Naive thymus-derived CD4-positive, alpha-beta T cell (primary cell): Measurements from ENCODE around the gene ABI3BP. TPM values are rescaled to one million over a fixed set of nuclear protein-coding genes. Genes with fewer than 3 reads are reported as not detected.

Experiments used
- ATAC-seq: fragments of 150-1000 bp; cut with Tn5 transposase; 2 replicates; pipeline ENCODE4 v1.10.0; 2021; ENCODE audit warnings: mild to moderate bottlenecking, moderate library complexity
- CTCF ChIA-PET: fragments of 350-600 bp; sonication (Branson Sonifier 250); formaldehyde crosslinking; loops from one replicate; lab custom pipeline; 2021; ENCODE audit warnings: antibody characterized with exemption; lab: Charles Lee
- POLR2A ChIA-PET: fragments of 350-600 bp; sonication (Branson Sonifier 250); formaldehyde crosslinking; loops from one replicate; lab custom pipeline; 2021; ENCODE audit warnings: antibody characterized with exemption, inconsistent platforms; lab: Charles Lee
- DNase-seq, 9 donors: peaks; one replicate each; pipeline versions ENCODE4 v3.0.0 to v3.0.0-alpha.2; 2020 to 2022; ENCODE audit warnings: mixed read lengths in 1 of 9
- H3K27ac ChIP-seq: one replicate; pipeline ENCODE4 v1.7.0; 2013; ENCODE audit warnings: mild to moderate bottlenecking, low read depth, low read length, moderate library complexity
- H3K27me3 ChIP-seq, 2 donors: one replicate each; pipeline ENCODE4 v1.7.0; 2013; ENCODE audit warnings: low read length in 2 of 2, mild to moderate bottlenecking in 2 of 2, moderate library complexity in 2 of 2; ENCODE audit not compliant: control insufficient read depth in 2 of 2, insufficient read depth in 2 of 2
- H3K36me3 ChIP-seq, 3 experiments: 1 replicate in 2 of 3; 2 replicates in 1 of 3; pipeline ENCODE4 v1.7.0; 2013; ENCODE audit warnings: low read length in 3 of 3, mild to moderate bottlenecking in 3 of 3, moderate library complexity in 1 of 3; ENCODE audit not compliant: insufficient read depth in 3 of 3, control insufficient read depth in 2 of 3
- H3K4me1 ChIP-seq, 2 donors: one replicate each; pipeline ENCODE4 v1.7.0; 2013; ENCODE audit warnings: low read length in 2 of 2, mild to moderate bottlenecking in 2 of 2, moderate library complexity in 1 of 2; ENCODE audit not compliant: control insufficient read depth in 2 of 2, insufficient read depth in 2 of 2
- H3K4me3 ChIP-seq: 2 replicates; pipeline ENCODE4 v1.7.0; 2013; ENCODE audit warnings: mild to moderate bottlenecking, low read length
- H3K9me3 ChIP-seq, 3 experiments: 1 replicate in 2 of 3; 2 replicates in 1 of 3; pipeline ENCODE4 v1.7.0; 2013; ENCODE audit warnings: low read length in 3 of 3; ENCODE audit not compliant: control insufficient read depth in 2 of 3
- H3K27ac Mint-ChIP-seq, 9 donors: one replicate each; pipeline ENCODE4 v1.8.0; 2020 to 2022; ENCODE audit warnings: mixed read lengths in 9 of 9, mild to moderate bottlenecking in 8 of 9, moderate library complexity in 5 of 9, inconsistent platforms in 2 of 9
- H3K27me3 Mint-ChIP-seq, 5 donors: one replicate each; pipeline ENCODE4 v1.8.0; 2021 to 2022; ENCODE audit warnings: mixed read lengths in 5 of 5, mild to moderate bottlenecking in 1 of 5
- H3K36me3 Mint-ChIP-seq, 5 donors: one replicate each; pipeline ENCODE4 v1.8.0; 2020 to 2022; ENCODE audit warnings: mixed read lengths in 5 of 5, mild to moderate bottlenecking in 3 of 5, inconsistent platforms in 1 of 5
- H3K4me1 Mint-ChIP-seq, 7 donors: one replicate each; pipeline ENCODE4 v1.8.0; 2020 to 2022; ENCODE audit warnings: mixed read lengths in 7 of 7, mild to moderate bottlenecking in 3 of 7, inconsistent platforms in 1 of 7
- H3K4me3 Mint-ChIP-seq, 10 donors: one replicate each; pipeline ENCODE4 v1.8.0; 2020 to 2022; ENCODE audit warnings: mild to moderate bottlenecking in 10 of 10, mixed read lengths in 10 of 10, moderate library complexity in 6 of 10, inconsistent platforms in 2 of 10
- H3K9me3 Mint-ChIP-seq, 11 donors: one replicate each; pipeline ENCODE4 v1.8.0; 2020 to 2022; ENCODE audit warnings: mixed read lengths in 11 of 11, mild to moderate bottlenecking in 4 of 11, inconsistent platforms in 1 of 11, moderate library complexity in 1 of 11
- intact Hi-C, 2 donors: fragments of 100-400 bp; cut with micrococcal nuclease; formaldehyde crosslinking; loops; one replicate each; pipeline ENCODE4 v1.15.1; 2023
- polyA plus RNA-seq, 2 donors: library from polyadenylated mRNA; unstranded; fragments of 300-500 nt; fragmentation: Illumina TruSeq; gene quantifications; one replicate each; pipeline ENCODE4 v1.2.3, GENCODE V29; 2021
- total RNA-seq, 6 experiments: library from RNA in 5 of 6; stranded (reverse) in 5 of 6; gene quantifications; 1 replicate in 5 of 6; 2 replicates in 1 of 6; pipeline ENCODE4 v1.2.3 and lab custom pipeline; 2021 to 2026

Gene ABI3BP
- total and polyA plus RNA-seq, 7 experiments from 2014 or later = not detected

GRCh38 chr3:100988080-100988479 is 5.1 kb downstream of the ABI3BP start:
- Histone ChIP-seq H3K27ac (no peak overlapping the region), H3K27me3 (no peaks in the 10 kb centered on the region), H3K36me3 (no peaks in the 10 kb centered on the region), H3K9me3 (no peaks in the 10 kb centered on the region), H3K4me3 (no peak overlapping the region), H3K4me1 (no peaks in the 10 kb centered on the region)
- Mint-ChIP-seq H3K27ac (no peak overlapping the region), H3K27me3 (peaks cover 0 to 11% (median 4%) of the 10 kb centered on the region in 5 donors), H3K36me3 (no peaks in the 10 kb centered on the region), H3K4me3 (no peak overlapping the region), H3K4me1 (peaks cover 0 to 5% (median 0%) of the 10 kb centered on the region in 7 donors), H3K9me3 (no peaks in the 10 kb centered on the region)
- ChIA-PET CTCF (no interaction called here), POLR2A (interaction anchor here (0.6 kb wide), 1 partner anchor 202 kb away, joined by 3 read pairs; no protein-coding TSS in a partner anchor)
- intact Hi-C loops = no loop called here
- ATAC-seq = no peak
- no peak for DNase-seq

- H3K36me3 Mint-ChIP-seq = no peaks in the 10 kb centered on the region
- CTCF ChIA-PET = no interaction called here
- intact Hi-C loops = no loop called here
Measured at GRCh38 chr3:100984308-100984707, 8.9 kb downstream of the ABI3BP start.

GRCh38 chr3:100982710-100983109 is 10.5 kb downstream of the ABI3BP start:
- ATAC-seq (no peak), DNase-seq (no peak)
- H3K36me3 ChIP-seq = no peaks in the 10 kb centered on the region
- Mint-ChIP-seq H3K27ac (no peak overlapping the region), H3K27me3 (peaks cover 0 to 4% (median 2%) of the 10 kb centered on the region in 5 donors), H3K9me3 (peaks cover 0 to 1% (median 0%) of the 10 kb centered on the region in 11 donors), H3K4me1 (no peaks in the 10 kb centered on the region), H3K4me3 (no peak overlapping the region), H3K36me3 (no peaks in the 10 kb centered on the region)
- H3K27me3 ChIP-seq = no peaks in the 10 kb centered on the region
- no peaks in the 10 kb centered on the region for H3K4me1 ChIP-seq
- no peak overlapping the region for H3K27ac ChIP-seq
- POLR2A ChIA-PET = no interaction called here
- intact Hi-C loops = no loop called here
- no peak overlapping the region for H3K4me3 ChIP-seq
- CTCF ChIA-PET = no interaction called here
- H3K9me3 ChIP-seq = no peaks in the 10 kb centered on the region

More at GRCh38 chr3:100984308-100984707, 8.9 kb downstream of the ABI3BP start:
- Mint-ChIP-seq H3K27ac (no peak overlapping the region), H3K4me3 (no peak overlapping the region), H3K27me3 (peaks cover 0 to 8% (median 6%) of the 10 kb centered on the region in 5 donors), H3K4me1 (no peaks in the 10 kb centered on the region), H3K9me3 (no peaks in the 10 kb centered on the region)
- ATAC-seq = no peak
- H3K4me3 ChIP-seq = no peak overlapping the region
- H3K27me3 ChIP-seq = no peaks in the 10 kb centered on the region
- no peaks in the 10 kb centered on the region for H3K4me1 ChIP-seq
- H3K27ac ChIP-seq = no peak overlapping the region
- DNase-seq = no peak
- no peaks in the 10 kb centered on the region for H3K36me3 ChIP-seq
- POLR2A ChIA-PET = no interaction called here
- H3K9me3 ChIP-seq = no peaks in the 10 kb centered on the region

- intact Hi-C loops = no loop called here
- ATAC-seq = no peak
- no peaks in the 10 kb centered on the region for H3K9me3 ChIP-seq
- no peaks in the 10 kb centered on the region for H3K27me3 ChIP-seq
- no peak for DNase-seq
- H3K36me3 ChIP-seq = no peaks in the 10 kb centered on the region
- CTCF ChIA-PET = no interaction called here
- H3K27ac ChIP-seq = no peak overlapping the region
- Mint-ChIP-seq H3K36me3 (no peaks in the 10 kb centered on the region), H3K9me3 (peaks cover 0 to 1% (median 0%) of the 10 kb centered on the region in 11 donors), H3K4me3 (no peak overlapping the region), H3K4me1 (no peaks in the 10 kb centered on the region), H3K27ac (no peak overlapping the region), H3K27me3 (peaks cover 0 to 12% (median 2%) of the 10 kb centered on the region in 5 donors)
- no peaks in the 10 kb centered on the region for H3K4me1 ChIP-seq
- POLR2A ChIA-PET = no interaction called here
- no peak overlapping the region for H3K4me3 ChIP-seq
Measured at GRCh38 chr3:100981164-100981911, 11.9 kb downstream of the ABI3BP start.

GRCh38 chr3:100978011-100978659 is 15.1 kb downstream of the ABI3BP start:
- no peak overlapping the region for H3K27ac ChIP-seq
- Mint-ChIP-seq H3K27me3 (peaks cover 0 to 12% (median 6%) of the 10 kb centered on the region in 5 donors), H3K4me1 (no peaks in the 10 kb centered on the region), H3K4me3 (no peak overlapping the region), H3K9me3 (peaks cover 0 to 1% (median 0%) of the 10 kb centered on the region in 11 donors), H3K36me3 (no peaks in the 10 kb centered on the region), H3K27ac (no peak overlapping the region)
- no peaks in the 10 kb centered on the region for H3K4me1 ChIP-seq
- no peaks in the 10 kb centered on the region for H3K27me3 ChIP-seq
- H3K9me3 ChIP-seq = no peaks in the 10 kb centered on the region
- H3K4me3 ChIP-seq = no peak overlapping the region
- CTCF ChIA-PET = no interaction called here
- intact Hi-C loops = no loop called here
- DNase-seq (no peak), ATAC-seq (no peak)
- POLR2A ChIA-PET = no interaction called here
- H3K36me3 ChIP-seq = no peaks in the 10 kb centered on the region

- no peaks in the 10 kb centered on the region for H3K36me3 Mint-ChIP-seq
- H3K4me1 ChIP-seq = no peaks in the 10 kb centered on the region
- no peaks in the 10 kb centered on the region for H3K36me3 ChIP-seq
- peaks cover 0 to 12% (median 6%) of the 10 kb centered on the region in 5 donors for H3K27me3 Mint-ChIP-seq
- H3K9me3 Mint-ChIP-seq = peaks cover 0 to 1% (median 0%) of the 10 kb centered on the region in 11 donors
- H3K9me3 ChIP-seq = no peaks in the 10 kb centered on the region
- ATAC-seq = no peak
- H3K4me3 ChIP-seq = no peak overlapping the region
- no peak overlapping the region for H3K27ac ChIP-seq
- DNase-seq = no peak
- H3K27ac Mint-ChIP-seq = no peak overlapping the region
- ChIA-PET CTCF (no interaction called here), POLR2A (no interaction called here)
- no peaks in the 10 kb centered on the region for H3K4me1 Mint-ChIP-seq
- intact Hi-C loops = no loop called here
- H3K4me3 Mint-ChIP-seq = no peak overlapping the region
- H3K27me3 ChIP-seq = no peaks in the 10 kb centered on the region
Measured at GRCh38 chr3:100976611-100977010, 16.6 kb downstream of the ABI3BP start.
